Measurements from ENCODE around the gene TCAF1.
A peak's percentile ranks its signal among the peaks of the same experiment; 100 is the strongest.
"Not testable (repeated sequence)": the region's sequence is repeated elsewhere in the genome, so short reads cannot be mapped to it uniquely, and the experiment has no call there.

TCAF1 gene

DNA sequence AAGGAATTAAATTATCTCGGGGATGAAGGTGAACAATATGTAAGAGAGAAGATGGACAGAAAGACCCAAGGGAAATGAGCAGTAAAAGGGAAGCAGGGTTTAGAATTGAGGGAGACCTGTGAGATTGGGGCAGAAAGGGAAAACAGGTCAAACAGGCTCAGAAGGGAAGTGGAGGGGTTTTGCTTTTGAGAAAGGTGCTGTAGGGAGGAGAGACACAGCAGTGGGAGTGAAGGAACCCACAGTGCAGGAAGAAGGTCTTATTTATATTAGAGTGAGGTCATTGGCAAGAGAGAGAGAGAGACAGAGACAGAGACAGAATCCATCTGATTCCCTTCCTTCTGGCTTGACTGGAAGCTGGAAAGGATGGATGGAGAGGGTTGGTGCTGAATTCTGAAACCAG is 3.5 kb upstream of the TCAF1 start:
- no peak for DNase-seq

GRCh38 chr7:143902332-143902899 is 440 bp upstream of the TCAF1 start:
- no peak for DNase-seq

GRCh38 chr7:143901332-143901667 is 676 bp downstream of the TCAF1 start:
- DNase-seq: no peak

GRCh38 chr7:143900230-143900766 is 1.7 kb downstream of the TCAF1 start:
- no peak for DNase-seq

DNA sequence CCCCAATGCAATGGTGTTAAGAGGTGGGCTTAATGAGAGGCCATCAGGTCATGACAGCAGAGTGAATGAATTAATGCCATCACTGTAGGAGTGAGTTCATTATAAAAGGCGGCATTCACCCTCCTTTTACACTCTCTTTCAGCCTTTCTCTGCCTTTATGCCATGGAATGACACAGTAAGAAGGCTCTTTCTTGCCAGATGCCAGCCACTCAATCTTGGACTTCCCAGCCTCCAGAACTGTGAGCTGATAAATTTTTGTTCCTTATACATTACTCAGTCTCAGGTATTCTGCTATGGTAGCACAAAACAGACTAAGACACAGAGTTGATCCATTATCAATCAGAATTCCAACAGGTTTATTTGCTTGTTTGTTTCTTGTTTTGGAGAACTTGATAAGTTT is 3.2 kb downstream of the TCAF1 start:
- DNase-seq: no peak

- DNase-seq: no peak
These were observed 5.3 kb downstream of the TCAF1 start for GRCh38 chr7:143896667-143897066.

- DNase-seq: peak in 1 of 4 experiments; percentile 12
These were observed 9.3 kb downstream of the TCAF1 start for GRCh38 chr7:143892527-143893300.

DNA sequence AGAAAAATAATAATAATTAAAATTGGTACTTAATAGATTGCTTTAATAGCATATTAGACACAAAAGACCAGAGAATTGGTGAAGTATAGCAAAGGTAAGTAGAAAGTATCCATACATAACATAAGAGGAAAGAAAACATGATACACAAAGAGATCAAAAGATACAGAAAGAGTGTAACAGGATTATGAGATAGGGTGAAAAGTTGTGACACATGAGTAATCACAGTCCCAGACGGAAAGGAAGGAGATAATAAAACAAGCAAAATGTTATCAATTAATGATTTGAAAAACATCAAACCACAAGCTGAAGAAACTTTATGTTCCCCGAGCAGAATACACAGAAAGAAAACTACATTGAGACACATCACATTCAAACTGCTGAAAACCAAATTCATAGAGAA is 10.5 kb downstream of the TCAF1 start:
- DNase-seq: no peak

DNA sequence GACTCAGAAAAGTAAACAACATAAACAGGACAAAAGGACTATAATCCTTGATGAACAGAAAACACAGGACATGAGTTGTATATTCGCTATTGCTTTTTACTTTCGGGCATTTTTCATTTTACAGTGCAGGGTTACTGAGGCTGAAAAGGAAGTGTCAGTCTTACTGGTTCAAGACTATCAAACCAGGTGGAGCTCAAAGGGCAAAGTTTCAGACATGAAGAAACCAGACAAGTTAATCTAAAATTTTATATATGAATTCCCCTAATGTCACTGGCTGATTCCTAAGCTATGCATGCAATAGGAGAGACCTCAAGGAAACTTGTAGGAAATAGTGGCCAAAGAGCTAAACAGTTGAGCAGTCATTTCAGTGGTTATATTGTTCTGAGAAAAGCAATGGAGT is 11.4 kb downstream of the TCAF1 start:
- no peak for DNase-seq

GRCh38 chr7:143889068-143889467 is 12.9 kb downstream of the TCAF1 start:
- DNase-seq: no peak

GRCh38 chr7:143886826-143887477 is 15.0 kb downstream of the TCAF1 start:
- peak in 2 of 4 experiments; percentile 17 to 34 for DNase-seq

GRCh38 chr7:143885951-143886350 is 16.0 kb downstream of the TCAF1 start:
- DNase-seq: no peak

- peak in 2 of 4 experiments; percentile 3 to 18 for DNase-seq
These were observed 16.9 kb downstream of the TCAF1 start for GRCh38 chr7:143884969-143885559.

GRCh38 chr7:143884241-143884968 is 17.6 kb downstream of the TCAF1 start:
- no peak for DNase-seq

DNA sequence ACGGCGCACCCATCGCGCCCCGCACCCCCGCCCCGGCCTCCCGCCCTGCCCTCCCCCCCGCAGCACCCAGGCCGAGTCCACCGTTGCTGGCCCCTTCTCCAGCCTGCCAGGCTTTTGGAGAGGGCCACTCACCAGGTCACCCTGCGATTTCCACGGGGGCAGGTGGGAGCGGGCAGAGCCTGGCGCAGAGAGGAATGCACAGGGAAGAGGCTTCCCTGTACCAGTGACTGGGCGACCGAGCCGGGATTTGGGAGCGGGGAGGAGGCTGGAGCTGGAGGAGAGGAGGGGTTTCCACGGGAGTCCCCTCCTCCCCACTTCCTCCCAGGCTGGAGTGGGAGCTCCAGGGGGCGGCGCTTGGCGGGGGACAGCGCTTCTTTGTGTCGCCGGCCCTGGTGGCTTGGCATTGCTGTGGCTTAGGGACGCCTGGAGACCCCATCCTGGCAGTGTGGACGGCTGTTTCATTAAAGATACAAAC is 19.3 kb downstream of the TCAF1 start:
- DNase-seq: peak in 2 of 4 experiments; percentile 2 to 16

DNA sequence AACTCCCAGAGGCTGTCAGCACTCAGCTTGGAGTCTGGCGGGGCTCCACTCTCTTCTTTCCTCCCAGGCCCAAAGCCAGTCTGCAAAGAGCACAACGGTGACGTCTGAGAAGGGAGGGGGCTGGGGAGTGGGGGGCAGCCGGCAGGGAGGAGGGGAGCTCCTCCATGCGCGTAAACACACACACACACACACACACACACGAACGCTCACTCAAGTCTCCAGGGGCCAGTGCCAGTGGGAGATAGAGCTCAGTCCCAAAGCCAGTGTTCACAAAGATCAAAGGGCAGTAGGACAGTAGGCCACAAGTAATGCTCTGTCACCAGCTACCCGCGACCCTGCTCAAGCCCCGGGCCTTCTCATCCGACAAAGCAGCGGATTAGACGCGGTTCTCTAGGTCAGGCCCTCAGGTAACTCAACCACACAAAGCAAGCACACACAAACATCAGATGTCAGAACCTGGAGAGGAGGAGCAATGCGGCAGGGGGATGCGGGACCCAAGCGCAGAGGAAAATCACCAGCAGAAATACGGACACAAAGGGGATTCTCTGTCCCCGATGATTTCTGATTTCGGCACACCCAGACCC is 19.9 kb downstream of the TCAF1 start:
- DNase-seq: no peak

- no peak for DNase-seq
These were observed 23.1 kb downstream of the TCAF1 start for GRCh38 chr7:143878884-143879283.

DNA sequence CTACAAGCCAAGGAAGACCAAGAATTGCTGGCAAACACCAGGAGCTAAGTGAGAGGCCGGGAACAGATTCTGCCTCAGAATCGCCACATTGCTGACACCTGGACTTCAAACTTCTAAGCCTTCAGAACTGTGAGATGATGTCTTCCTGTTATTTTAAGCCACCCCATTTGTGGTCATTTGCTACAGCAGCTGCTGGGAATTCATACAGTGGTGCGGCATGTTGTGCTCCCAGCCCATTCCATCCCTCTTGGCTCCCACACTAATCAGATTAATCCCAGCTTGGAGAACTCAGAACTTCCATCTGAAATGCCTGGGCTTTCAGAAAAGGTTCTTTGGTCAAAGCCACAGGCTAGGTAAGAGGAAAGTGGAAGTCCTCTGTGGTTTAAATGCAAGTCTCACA is 24.9 kb downstream of the TCAF1 start:
- no peak for DNase-seq

- DNase-seq: no peak
These were observed 25.8 kb downstream of the TCAF1 start for GRCh38 chr7:143876218-143876617.

DNA sequence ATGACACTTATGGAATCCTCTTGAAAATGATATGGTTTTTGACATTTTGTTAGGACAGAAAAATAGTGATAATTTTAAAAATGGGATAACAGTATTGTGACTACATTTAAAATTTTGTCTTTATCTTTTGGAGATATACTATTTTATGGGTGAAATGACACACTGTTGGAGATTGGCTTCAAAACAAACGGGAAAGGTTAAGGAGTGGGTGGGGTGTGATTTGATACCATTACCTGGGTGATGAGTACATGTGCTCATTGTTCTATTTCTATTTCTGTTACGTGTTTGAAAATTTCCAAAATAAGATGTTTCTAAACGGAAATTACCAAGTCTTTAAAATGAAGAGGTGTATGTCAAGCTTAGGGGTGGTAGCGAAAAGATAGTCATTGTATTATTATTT is 28.7 kb downstream of the TCAF1 start:
- DNase-seq: not testable (repeated sequence)

GRCh38 chr7:143871534-143871933 is 30.4 kb downstream of the TCAF1 start:
- not testable (repeated sequence) for DNase-seq

- DNase-seq: not testable (repeated sequence)
These were observed 44.0 kb downstream of the TCAF1 start for GRCh38 chr7:143857994-143858393.
